Cortex of kidney (tissue), 1 donor: Measurements from ENCODE around the gene KIFC3.
"Not testable (repeated sequence)": the region's sequence is repeated elsewhere in the genome, so short reads cannot be mapped to it uniquely, and the experiment has no call there.

ENCODE experiments used
- DNase-seq: peaks from one replicate; lab custom pipeline; 2025; lab: John Stamatoyannopoulos, UW

Gene KIFC3, protein sequence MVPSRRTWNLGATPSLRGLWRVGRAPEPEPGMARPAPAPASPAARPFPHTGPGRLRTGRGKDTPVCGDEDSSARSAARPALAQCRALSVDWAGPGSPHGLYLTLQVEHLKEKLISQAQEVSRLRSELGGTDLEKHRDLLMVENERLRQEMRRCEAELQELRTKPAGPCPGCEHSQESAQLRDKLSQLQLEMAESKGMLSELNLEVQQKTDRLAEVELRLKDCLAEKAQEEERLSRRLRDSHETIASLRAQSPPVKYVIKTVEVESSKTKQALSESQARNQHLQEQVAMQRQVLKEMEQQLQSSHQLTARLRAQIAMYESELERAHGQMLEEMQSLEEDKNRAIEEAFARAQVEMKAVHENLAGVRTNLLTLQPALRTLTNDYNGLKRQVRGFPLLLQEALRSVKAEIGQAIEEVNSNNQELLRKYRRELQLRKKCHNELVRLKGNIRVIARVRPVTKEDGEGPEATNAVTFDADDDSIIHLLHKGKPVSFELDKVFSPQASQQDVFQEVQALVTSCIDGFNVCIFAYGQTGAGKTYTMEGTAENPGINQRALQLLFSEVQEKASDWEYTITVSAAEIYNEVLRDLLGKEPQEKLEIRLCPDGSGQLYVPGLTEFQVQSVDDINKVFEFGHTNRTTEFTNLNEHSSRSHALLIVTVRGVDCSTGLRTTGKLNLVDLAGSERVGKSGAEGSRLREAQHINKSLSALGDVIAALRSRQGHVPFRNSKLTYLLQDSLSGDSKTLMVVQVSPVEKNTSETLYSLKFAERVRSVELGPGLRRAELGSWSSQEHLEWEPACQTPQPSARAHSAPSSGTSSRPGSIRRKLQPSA

DNA sequence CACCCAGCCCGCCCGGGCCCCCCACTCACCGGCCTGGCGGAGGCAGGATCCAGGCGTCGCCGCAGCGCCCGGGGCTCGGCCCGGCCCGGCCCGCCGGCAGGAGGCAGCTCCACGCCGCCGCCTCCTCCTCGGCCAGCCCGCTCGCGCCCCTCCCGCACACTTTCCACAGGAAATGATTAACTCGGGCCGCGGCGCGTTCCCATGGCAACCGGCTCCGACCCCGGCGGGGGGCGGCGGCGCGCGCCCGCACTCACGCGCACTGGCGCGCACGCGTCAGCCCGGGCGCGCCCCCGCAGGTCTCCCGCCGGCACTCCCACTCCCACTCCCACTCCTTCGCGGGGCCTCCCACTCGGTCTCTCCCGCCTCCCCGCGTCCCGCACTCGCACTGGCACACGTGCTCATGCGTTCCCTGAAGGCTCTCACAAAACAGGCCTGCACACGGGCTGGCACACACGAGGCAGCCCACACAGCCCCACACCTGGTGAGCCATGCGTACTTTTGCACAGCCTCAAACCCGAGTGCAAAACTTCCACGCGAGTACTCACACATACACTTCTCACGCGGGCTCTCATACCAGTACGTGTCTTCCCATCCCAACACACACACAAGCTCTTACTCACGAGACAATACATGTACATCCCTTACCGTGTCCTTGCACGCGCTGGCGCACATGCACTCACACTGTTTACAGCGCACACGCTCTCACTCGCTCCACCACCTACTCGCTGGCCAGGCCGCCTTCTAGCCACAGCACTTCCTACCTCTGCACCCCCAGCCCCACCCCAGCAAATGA, at the start of gene KIFC3:
Gene KIFC3, minus strand, starts transcription at position 151 of the 793 bp plus-strand sequence. CDS start 4,248 bp downstream, outside the sequence.
- DNase-seq: no peak

DNA sequence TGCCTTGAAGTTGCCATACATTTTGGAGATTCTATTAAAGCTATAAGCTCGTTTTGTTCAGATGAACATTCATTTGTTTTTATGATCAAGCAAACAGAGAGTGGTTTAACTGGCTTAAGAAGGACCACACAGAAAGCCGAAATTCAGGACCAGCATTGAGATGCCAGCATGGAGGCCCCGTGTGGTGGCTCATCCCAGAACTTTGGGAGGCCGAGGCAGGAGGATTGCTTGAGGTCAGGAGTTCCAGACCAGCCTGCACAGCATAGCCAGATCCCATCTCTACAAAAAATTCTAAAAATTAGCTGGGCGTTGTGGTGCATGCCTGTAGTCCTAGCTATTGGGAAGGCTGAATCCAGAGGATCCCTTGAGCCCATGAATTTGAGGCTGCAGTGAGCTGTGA, 45.9 kb upstream of the KIFC3 start:
- DNase-seq: no peak

DNA sequence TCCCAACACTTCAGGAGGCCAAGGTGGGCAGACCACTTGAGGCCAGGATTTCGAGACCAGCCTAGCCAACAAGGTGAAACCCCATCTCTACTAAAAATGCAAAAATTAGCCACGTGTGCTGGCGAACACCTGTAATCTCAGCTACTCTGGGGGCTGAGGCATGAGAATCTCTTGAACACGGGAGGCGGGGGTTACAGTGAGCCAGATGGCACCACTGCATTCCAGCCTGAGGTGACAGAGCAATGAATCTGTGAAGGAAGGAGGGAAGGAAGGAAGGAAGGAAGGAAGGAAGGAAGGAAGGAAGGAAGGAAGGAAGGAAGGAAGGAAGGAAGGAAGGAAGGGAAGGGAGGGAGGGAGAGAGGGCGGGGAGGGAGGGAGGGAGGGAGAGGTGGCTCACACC, 44.6 kb upstream of the KIFC3 start:
- DNase-seq: not testable (repeated sequence)

DNA sequence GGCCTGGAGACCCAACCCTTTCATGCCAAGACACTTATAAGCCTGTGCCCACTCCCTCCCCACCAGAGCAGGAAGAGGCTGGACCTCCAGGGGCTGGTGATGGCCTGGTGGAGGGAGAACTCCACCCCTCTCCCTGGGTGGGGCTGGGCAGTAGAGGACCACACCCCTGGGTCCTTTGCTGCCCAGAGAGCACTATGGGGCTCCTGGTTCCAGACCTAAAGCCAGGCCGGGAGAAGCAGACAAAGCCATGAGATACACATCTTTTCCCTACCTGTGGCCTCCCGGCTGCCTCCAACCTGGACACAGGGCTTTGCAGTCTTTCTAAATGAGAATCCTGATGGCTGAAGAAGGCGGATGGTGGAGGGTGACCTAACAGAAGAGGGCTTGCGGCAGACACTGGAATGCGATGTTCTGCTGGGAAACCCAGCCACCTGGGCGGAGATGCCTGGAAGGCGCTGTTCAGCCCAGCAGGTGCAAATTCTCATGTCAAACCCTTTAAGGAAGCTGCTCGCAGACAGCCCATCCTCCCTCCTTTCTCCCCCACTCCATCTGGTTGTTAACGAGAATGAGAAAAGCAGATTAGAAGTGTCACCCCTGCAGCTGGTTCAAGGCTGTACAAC, 43.9 kb upstream of the KIFC3 start:
- DNase-seq: no peak

DNA sequence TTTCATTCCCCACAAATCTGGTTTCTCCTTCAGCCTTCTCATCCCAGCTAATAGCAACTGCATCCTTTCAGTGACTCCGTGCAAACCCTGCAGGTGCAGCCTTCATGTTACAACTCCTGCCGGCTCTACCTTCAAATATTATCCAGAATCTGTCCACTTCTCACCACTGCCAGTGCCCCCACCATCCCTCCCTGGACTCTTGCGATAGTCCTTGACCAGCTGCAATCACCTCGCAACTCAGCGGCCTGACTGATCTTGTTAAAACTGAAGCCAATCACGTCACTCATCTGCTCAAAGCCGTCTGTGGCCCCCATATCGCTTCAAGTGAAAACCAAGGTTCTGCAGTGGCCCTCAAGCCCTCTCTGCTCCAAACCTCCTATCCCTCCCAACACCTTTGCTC, 42.8 kb upstream of the KIFC3 start:
- DNase-seq: no peak

DNA sequence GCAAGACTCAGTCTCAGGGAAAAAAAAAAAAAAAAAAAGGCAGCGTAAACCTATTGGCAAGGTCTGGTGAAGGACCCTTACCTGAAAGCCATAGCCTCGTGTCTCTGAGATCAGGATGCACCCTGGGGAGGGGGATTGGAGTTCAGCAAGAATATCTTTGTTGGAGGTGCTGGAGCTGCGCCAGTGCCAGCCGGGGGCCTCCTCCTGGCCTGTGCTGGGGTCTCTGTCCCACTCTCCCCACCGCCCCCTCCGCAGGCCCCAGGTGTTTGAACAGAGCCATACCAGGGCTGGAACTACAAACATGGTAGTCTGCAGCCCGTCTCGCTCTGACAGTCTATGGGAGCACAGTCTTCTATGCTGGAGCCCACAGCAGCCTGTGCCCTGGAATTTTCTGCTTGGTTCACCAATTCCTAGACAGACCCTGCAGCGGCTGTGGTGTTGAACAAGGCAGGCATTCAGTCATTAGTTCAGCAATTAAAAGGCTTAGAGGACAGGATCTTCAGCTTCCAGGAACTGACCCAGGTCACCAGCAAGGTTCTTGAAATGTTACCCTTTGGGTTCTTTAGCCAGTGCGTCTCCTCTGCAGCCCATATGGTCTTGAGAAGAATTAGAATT, 42.2 kb upstream of the KIFC3 start:
- DNase-seq: no peak

DNA sequence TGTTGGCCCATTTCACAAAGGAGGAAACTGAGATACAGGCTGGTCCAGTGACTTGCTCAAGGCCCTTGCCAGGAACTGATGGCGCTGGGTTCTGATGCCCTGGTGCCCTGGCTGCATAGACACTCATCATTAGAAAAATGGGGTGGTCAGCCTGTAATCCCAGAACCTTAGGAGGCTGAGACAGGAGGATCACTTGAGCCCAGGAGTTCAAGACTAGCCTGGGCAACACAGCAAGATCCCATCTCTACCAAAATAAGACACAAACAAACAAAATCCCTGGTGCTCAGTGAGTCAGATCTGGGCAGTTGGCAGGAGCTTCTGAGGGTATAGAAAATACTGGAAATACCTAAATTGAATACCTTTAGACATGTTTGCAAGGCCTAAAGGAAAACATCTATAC, 41.1 kb upstream of the KIFC3 start:
- no peak for DNase-seq

DNA sequence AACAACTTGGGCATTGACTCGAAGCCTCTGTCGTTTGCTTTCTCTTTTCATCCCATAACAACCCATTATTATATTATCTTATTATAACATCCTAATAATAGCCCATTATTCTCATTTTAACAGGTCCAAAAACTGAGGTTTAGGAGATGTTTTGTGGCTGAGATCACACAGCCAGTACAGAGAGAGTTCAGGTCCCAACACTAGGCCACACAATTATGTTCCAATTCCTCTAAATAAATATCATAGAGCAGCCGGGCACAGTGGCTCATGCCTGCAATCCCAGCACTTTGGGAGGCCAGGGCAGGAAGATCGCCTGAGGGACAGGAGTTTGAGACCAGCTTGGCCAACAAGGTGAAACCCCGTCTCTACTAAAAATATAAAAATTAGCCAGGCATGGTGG, 40.3 kb upstream of the KIFC3 start:
- no peak for DNase-seq

DNA sequence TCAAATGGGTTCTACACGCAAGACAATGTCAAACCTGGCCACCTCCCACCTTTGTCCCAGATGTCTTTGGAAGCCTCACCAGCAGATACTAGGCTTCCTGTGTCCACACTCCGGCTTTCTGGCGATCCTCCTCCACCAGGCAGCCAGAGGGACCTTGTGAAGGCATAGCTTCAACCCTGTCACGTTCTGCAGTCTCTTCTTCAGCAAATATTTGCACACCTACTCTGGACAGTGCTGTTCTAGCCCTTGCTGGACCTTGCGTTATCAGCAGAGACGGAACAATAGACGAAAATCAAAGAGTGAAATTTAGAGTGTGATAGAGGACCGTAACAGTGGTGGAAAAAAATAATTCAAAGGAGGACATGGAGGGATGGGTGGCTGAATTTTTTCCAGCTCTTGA, 38.5 kb upstream of the KIFC3 start:
- no peak for DNase-seq

DNA sequence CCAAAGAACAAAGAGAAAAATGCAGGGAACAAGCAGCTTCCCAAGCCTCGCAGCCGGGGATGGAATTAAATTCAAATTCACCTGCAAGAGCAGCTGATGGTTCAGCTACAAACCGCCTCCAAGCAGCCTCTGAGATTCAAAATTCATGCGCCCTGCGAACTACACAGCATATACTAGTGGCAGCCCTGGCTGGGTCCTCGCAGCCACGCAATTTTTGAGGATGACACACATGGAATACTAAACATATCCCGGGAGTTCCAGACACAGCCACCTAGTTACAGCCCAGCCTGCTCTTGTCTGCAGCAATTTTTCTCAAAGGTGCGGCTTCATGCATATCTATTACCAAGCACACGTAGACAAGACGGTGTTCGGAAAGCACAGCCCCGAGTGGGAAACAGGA, 35.9 kb upstream of the KIFC3 start:
- no peak for DNase-seq

DNA sequence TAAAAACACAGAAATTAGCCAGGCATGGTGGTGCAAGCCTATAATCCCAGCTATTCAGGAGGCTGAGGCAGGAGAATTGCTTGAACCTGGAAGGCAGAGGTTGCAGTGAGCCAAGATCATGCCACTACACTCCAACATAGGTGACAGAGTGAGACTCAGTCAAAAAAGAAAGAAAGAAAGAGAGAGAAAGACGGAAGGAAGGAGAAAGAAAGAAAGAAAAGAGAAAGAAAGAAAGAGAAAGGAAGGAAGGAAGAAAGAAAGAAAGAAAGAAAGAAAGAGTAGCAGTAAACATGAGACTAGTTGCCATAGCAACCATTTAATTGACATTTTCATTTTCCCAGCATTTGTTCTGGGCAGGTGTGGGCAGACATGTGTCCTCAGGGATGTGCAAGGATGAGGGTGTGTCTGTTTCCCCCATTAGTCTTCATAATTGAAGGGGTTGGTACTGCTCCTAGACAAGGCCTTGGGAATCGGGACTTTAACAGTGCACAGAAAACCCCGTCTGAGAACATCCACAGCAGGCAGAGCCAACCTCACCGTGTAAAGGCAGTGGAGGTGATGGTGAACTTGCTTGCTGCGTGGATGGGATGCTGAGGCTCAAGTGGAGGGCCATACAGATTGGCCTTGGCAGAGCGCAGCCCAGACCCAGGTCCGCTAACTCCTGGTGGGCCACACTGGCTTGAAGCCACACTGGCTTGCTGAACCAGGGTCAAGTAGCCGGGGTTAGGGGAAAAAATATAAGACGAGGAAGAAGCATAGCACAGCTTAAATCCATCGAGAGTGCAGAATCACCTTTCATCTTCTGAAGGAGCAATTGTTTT, 35.2 kb upstream of the KIFC3 start:
- no peak for DNase-seq

DNA sequence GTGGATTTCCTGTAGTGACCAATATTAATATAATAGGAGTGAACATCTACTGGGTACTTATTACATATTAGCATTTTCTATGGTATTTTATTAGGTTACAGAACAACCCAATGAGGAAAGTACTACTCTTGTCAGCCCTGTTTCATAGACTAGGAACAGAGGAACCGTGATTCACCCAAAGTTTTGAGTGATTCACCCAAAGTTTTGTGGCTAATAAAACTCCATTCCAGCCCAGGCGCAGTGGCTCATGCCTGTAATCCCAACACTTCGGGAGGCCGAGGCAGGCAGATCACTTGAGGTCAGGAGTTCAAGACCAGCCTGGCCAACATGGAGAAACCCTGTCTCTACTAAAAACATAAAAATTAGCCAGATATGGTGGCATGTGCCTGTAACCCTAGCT, 33.1 kb upstream of the KIFC3 start:
- not testable (repeated sequence) for DNase-seq

DNA sequence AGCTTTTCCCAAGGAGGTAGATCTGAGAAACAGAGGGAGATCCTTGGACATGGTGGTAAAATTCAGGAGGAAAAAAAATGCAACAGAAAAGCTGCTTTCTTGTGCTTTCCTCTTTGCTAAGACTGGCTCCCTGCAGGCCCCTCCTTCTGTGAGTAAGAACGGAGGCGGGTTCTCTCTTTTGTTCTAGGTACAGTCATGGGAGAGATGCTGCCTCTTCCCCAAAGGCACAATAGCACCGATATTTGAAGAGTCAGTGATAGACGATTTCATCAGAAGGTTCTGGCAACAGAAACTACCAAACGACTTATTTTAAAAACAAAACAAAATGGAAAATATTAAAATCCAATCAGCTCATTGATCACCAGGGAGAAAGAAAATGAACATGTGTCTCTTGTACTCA, 32.6 kb upstream of the KIFC3 start:
- no peak for DNase-seq

DNA sequence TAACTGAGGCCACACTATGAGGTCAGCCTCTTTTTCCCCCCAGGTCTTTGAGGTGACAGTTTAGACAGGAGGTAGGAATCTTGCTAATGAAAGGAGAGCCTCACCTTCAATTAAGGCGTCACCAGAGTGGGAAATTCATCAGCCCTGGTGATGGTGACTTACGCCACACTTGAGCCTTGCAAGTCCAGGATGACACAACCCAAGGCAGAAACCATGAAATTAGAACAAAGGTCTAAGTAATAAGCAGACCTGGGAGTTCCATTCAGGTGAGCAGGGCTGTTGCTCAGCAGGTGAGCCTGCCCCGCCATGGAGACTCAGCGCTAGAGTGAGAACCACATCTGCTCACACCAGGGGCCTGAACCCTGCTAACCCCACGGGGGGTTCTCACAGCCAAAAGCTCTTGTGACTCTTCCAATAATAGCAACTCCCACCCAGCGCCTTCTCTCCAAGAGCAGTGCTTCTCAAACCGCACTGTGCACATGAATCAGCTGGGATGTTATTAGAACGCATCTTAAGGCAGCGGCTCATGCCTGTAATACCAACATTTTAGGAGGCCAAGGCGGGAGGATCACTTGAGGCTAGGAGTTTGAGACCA, 28.7 kb upstream of the KIFC3 start:
- DNase-seq: no peak

DNA sequence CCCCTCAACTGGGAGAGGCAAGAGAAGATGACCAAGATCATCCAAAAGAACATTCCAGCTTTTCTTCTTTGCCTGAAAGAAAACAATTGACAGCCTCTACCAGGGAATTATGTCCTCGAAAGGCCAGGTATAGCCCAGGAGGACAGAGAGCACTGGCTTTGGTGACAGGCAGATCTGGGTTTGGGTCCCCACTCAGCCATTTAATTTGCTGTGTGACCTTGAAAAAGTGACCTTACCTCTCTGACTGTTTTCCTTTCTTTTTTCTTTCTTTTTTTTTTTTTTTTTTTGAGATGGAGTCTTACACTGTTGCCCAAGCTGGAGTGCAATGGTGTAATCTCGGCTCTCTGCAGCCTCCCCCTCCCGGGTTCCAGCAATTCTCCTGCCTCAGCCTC, 27.7 kb upstream of the KIFC3 start:
- no peak for DNase-seq

DNA sequence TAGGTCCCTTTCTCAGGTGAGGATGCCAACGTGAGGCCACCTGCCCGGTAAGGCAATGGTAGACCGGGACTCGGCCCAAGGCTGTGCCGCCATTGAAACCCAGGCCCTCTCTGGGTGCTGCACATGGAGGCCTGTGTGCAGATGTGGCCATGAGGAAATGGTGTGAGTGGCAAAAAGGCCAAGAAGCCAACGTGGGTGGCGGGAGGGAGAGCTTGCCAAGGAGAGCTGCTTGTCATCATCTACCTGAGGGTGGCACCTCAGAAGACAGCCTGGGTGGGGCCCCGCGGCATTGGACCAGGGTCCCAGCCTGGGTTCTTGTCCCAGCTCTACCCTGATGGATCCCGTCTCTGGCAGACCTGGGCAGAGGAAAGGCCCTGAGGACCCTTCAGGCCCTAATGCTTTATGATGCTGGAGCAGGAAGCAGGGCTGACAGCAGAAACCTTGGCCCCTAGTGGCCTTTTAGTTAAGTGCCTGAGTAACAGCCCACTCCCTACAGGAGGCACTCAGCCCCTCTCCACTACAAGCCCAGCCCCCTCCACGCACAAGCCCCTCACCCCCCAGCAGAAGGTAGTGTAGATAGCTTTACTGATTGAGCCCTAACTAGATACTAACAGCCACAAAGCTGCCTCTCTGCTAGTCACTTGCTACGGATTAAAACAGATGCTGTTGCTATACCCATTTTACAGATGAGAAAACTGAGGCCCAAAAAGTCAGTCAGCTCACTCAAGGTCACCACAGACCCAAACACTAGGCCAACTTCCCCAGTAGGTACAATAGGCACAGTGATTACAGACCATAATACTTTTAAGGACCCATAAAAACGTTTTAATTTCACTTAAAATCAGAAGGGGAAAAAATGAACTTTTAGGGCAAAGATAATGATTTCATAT, 26.2 kb upstream of the KIFC3 start:
- no peak for DNase-seq

DNA sequence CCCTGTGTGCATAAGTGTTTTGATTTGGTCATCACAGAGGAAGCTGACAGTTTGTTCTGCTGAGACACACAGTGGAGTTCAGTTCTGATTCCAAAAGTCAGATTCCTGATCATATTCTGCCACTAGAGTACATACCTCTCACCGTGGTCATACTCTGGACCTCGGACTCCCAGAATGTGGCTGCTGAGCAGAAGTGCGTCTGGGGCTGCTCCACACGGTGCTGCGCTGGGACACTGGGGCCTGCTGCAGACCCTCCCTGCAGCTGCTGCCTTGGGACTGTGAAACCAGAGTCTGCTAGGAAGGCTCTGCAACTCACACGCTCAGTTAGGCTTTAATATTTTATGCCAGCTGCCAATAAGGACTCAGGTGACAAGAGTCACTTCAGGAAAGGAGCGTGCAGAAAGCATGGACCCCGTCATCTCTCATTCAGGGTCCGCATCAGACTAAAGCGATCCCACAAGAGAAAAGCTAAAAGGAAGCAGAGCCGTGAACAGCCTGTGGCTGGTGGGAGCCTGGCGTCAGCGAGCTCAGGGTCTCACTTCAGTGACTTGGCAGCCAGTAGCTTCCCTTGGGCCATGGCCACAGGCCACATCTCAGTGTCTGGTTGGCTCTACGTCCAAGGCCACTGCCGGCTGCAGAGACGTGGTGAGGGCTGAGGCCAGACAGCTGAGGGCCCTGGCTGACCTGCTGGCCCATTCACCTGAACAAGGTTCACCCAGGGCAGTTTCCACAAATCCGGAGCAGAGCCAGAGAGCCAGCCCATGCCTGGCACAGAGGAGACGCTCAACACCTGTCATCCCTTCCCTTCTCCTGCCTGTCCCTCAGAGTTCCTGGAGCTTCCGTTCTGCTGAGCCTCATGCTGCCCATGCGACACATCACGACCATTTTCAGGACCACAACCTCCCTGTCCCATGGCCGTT, 24.7 kb upstream of the KIFC3 start:
- DNase-seq: no peak

DNA sequence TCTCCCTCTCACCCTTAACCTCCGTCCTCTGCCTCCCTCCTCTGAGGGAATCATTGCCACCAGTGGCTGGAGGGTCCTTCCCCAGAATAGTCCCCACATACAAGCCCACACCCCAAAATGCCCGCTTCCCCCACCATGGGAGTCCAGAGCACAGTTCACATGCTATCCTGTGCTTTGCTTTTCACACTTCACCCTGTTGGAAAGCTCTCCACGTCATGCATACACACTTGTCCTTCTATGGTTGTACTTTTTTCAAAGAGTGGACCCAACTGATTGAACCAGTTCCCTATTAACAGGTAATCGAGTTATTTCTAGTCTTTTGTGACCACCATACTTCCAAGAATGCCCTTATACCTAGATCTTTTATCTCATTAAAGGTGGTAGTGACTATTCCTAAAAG, 23.8 kb upstream of the KIFC3 start:
- no peak for DNase-seq
